Stimulated activated CD4-positive, alpha-beta T cell treated with anti-CD3 and anti-CD28 coated beads, Interleukin-15, amount 100 ng/mL, for 48 hours (primary cell): ENCODE results near the gene LHFPL3.

ENCODE experiments used
- DNase-seq, 2 donors: peaks; one replicate each; pipeline ENCODE4 v3.0.0-alpha.2; 2020; ENCODE audit warnings: low read depth in 2 of 2

The LHFPL3 gene

GRCh38 chr7:104795616-104796398 lies 467.4 kb downstream of the LHFPL3 start:
- DNase-seq, result no peak

- DNase-seq, result no peak
These were observed 471.9 kb downstream of the LHFPL3 start for GRCh38 chr7:104800307-104800706.

- no peak for DNase-seq
These were observed 472.6 kb downstream of the LHFPL3 start for GRCh38 chr7:104801022-104801421.

GRCh38 chr7:104803931-104804330 lies 475.5 kb downstream of the LHFPL3 start:
- DNase-seq, result no peak

GRCh38 chr7:104804696-104805095 lies 476.3 kb downstream of the LHFPL3 start:
- no peak for DNase-seq

- no peak for DNase-seq
These were observed 477.3 kb downstream of the LHFPL3 start for GRCh38 chr7:104805449-104806317.

- DNase-seq, result no peak
These were observed 479.3 kb downstream of the LHFPL3 start for GRCh38 chr7:104807671-104808070.

- DNase-seq, result no peak
These were observed 481.5 kb downstream of the LHFPL3 start for GRCh38 chr7:104809906-104810305.

GRCh38 chr7:104814126-104814525 lies 485.7 kb downstream of the LHFPL3 start:
- DNase-seq, result no peak

- no peak for DNase-seq
These were observed 486.4 kb downstream of the LHFPL3 start for GRCh38 chr7:104814671-104815400.

GRCh38 chr7:104816537-104816936 lies 488.1 kb downstream of the LHFPL3 start:
- no peak for DNase-seq

GRCh38 chr7:104818961-104819880 lies 490.8 kb downstream of the LHFPL3 start:
- DNase-seq, result no peak

GRCh38 chr7:104820836-104821535 lies 492.6 kb downstream of the LHFPL3 start:
- no peak for DNase-seq

- DNase-seq, result no peak
These were observed 494.8 kb downstream of the LHFPL3 start for GRCh38 chr7:104823177-104823576.

- no peak for DNase-seq
These were observed 496.7 kb downstream of the LHFPL3 start for GRCh38 chr7:104825099-104825498.

GRCh38 chr7:104826135-104826534 lies 497.7 kb downstream of the LHFPL3 start:
- no peak for DNase-seq

GRCh38 chr7:104836976-104837375 lies 508.6 kb downstream of the LHFPL3 start:
- no peak for DNase-seq

GRCh38 chr7:104838537-104839299 lies 510.3 kb downstream of the LHFPL3 start:
- no peak for DNase-seq

- no peak for DNase-seq
These were observed 511.4 kb downstream of the LHFPL3 start for GRCh38 chr7:104839842-104840241.

GRCh38 chr7:104841798-104842197 lies 513.4 kb downstream of the LHFPL3 start:
- no peak for DNase-seq
